Upper lobe of left lung (tissue), 4 donors: ENCODE data around the gene ERICH2.
"Not testable (repeated sequence)": the region's sequence is repeated elsewhere in the genome, so short reads cannot be mapped to it uniquely, and the experiment has no call there.

Source experiments
- CTCF ChIP-seq, 6 experiments: fragments of 450-650 bp in 4 of 6; fragments of 200-600 bp in 2 of 6; sonication (generic) in 2 of 6; IDR thresholded peaks; one replicate each; pipeline ENCODE4 v1.5.1; 2016 to 2019; ENCODE audit warnings: antibody characterized with exemption in 6 of 6
- EP300 ChIP-seq, 4 donors: sonication (generic); formaldehyde crosslinking; IDR thresholded peaks; one replicate each; pipeline ENCODE4 v1.5.1; 2017; ENCODE audit warnings: antibody characterized with exemption in 4 of 4, control low read depth in 2 of 4
- POLR2A ChIP-seq, 4 donors: fragments of 450-650 bp; IDR thresholded peaks; one replicate each; pipeline ENCODE4 v1.5.1; 2016 to 2017; ENCODE audit warnings: antibody characterized with exemption in 4 of 4, mild to moderate bottlenecking in 2 of 4

GRCh38 chr2:170751555-170751954, 18.6 kb upstream of the ERICH2 start:
- TF ChIP-seq CTCF, EP300, POLR2A (IDR thresholded peaks at IDR 0.05): not testable (repeated sequence)
